Erythroblast (primary cell): Measurements from ENCODE around the gene CADM4.
A peak's percentile ranks its signal among the peaks of the same experiment; 100 is the strongest.

Experiments
- DNase-seq, 2 experiments: peaks; one replicate each; lab custom pipeline; 2025; lab: John Stamatoyannopoulos, UW
- GATA1 ChIP-seq: IDR thresholded peaks from 2 replicates; pipeline ENCODE4 v1.6.1; 2011; ENCODE audit warnings: low read depth, mild to moderate bottlenecking, control low read depth, low read length, moderate library complexity
- POLR2A ChIP-seq: IDR thresholded peaks from 2 replicates; pipeline ENCODE4 v1.6.1; 2011; ENCODE audit warnings: mild to moderate bottlenecking, low read length

Gene CADM4

GRCh38 chr19:43584484-43584883 lies 55.2 kb downstream of the CADM4 start:
- TF ChIP-seq POLR2A (no peak), GATA1 (no peak)
- DNase-seq: no peak

- DNase-seq: no peak
- TF ChIP-seq POLR2A: no peak
- no peak for TF ChIP-seq GATA1
Observed at GRCh38 chr19:43582495-43582894, 57.2 kb downstream of the CADM4 start.

GRCh38 chr19:43581467-43581866 lies 58.2 kb downstream of the CADM4 start:
- TF ChIP-seq POLR2A (no peak), GATA1 (no peak)
- peak in 1 of 2 experiments; percentile 41 for DNase-seq

- no peak for DNase-seq
- TF ChIP-seq GATA1 (no peak), POLR2A (no peak)
Observed at GRCh38 chr19:43578787-43579186, 60.9 kb downstream of the CADM4 start.

GRCh38 chr19:43575955-43576878 lies 63.4 kb downstream of the CADM4 start:
- DNase-seq: peak in 1 of 2 experiments; percentile 44
- TF ChIP-seq GATA1: no peak
- no peak for TF ChIP-seq POLR2A

GRCh38 chr19:43575156-43575950 lies 64.3 kb downstream of the CADM4 start, which contains the start of the genes PINLYP and XRCC1:
Gene PINLYP (plus strand): TSS chr19:43575801. CDS start chr19:43577192, 1,391 bp downstream.
Gene XRCC1 (minus strand): TSS chr19:43575527. CDS start chr19:43575458, 69 bp downstream.
- TF ChIP-seq GATA1 (no peak), POLR2A (peak; percentile 58)
- peak; percentile 99 for DNase-seq

GRCh38 chr19:43574424-43575155 lies 65.1 kb downstream of the CADM4 start:
- TF ChIP-seq GATA1 (no peak), POLR2A (no peak)
- DNase-seq: peak; percentile 38 to 55
